ENCODE results near the gene DPF3. TPM values are rescaled to one million over a fixed set of nuclear protein-coding genes. Genes with fewer than 3 reads are reported as not detected.

The DPF3 gene
- total and polyA plus RNA-seq, 2 donors (not counting 1 experiment from before 2014, with no cell fraction given) = 3.4 to 10.2 TPM

DNA sequence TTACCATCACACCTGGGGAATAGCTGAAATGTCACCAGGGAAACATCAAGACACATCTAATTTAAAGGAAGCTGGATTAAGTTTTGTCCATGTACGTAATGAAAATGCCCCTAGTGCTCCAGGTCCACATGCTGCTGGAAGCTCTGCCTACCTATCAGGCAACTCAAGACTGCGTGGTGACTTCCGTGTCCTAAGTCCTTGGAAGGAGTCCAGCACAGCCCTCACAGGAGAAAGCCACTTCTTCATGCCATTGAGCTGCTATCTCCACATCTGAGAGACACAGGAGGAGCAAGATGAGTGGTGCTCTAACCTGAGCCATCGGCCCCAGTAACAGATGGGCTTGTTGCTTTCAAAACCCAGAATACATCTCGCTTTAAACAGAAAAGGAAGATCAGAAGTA is 316.4 kb downstream of the DPF3 start:
- Mint-ChIP-seq H3K4me3 (no peak overlapping the region), H3K4me1 (peaks cover 8% of the 10 kb centered on the region), H3K27me3 (no peaks in the 10 kb centered on the region), H3K9me3 (ENCODE audit: insufficient read depth) (no peaks in the 10 kb centered on the region), H3K27ac (no peak overlapping the region)
- no peaks in the 10 kb centered on the region for H3K79me2 ChIP-seq (ENCODE audit: control insufficient read depth, insufficient read depth, low read length)
- H3K27me3 ChIP-seq (replicated peaks in 1 of 4; ENCODE audit: control extremely low read depth in 1 of 4, control insufficient read depth in 3 of 4, insufficient read depth in 4 of 4, low read length in 3 of 4) = no peaks in the 10 kb centered on the region
- H3K9me3 ChIP-seq (ENCODE audit: control extremely low read depth in 1 of 3, control insufficient read depth in 2 of 3, insufficient read depth in 1 of 3, low read length in 2 of 3) = no peaks in the 10 kb centered on the region
- H2AFZ ChIP-seq (ENCODE audit: insufficient read depth, low read depth, low read length, poor library complexity, severe bottlenecking) = no peak overlapping the region
- H3K4me3 ChIP-seq (ENCODE audit: control extremely low read depth in 1 of 5, extremely low read depth in 1 of 5, insufficient read depth in 1 of 5, low read depth in 2 of 5, low read length in 4 of 5) = no peak overlapping the region
- TF ChIP-seq, protein P1, sequence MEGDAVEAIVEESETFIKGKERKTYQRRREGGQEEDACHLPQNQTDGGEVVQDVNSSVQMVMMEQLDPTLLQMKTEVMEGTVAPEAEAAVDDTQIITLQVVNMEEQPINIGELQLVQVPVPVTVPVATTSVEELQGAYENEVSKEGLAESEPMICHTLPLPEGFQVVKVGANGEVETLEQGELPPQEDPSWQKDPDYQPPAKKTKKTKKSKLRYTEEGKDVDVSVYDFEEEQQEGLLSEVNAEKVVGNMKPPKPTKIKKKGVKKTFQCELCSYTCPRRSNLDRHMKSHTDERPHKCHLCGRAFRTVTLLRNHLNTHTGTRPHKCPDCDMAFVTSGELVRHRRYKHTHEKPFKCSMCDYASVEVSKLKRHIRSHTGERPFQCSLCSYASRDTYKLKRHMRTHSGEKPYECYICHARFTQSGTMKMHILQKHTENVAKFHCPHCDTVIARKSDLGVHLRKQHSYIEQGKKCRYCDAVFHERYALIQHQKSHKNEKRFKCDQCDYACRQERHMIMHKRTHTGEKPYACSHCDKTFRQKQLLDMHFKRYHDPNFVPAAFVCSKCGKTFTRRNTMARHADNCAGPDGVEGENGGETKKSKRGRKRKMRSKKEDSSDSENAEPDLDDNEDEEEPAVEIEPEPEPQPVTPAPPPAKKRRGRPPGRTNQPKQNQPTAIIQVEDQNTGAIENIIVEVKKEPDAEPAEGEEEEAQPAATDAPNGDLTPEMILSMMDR (IDR thresholded peaks at IDR 0.05) = no peak
- no peak for TF ChIP-seq EZH2 (IDR thresholded peaks at IDR 0.05; ENCODE audit: borderline replicate concordance, insufficient read depth, low read depth, low read length, poor library complexity, severe bottlenecking)
- no peak overlapping the region for H3K4me2 ChIP-seq (replicated peaks; ENCODE audit: low read depth, low read length, poor library complexity, severe bottlenecking)
- no peaks in the 10 kb centered on the region for H4K20me1 ChIP-seq (ENCODE audit: control insufficient read depth, insufficient read depth, low read length, poor library complexity, severe bottlenecking)
- DNase-seq = no peak
- POLR2A ChIA-PET = no interaction called here
- H3K9ac ChIP-seq (ENCODE audit: low read length) = no peak overlapping the region
- no peaks in the 10 kb centered on the region for H3K36me3 ChIP-seq (replicated peaks in 1 of 2; ENCODE audit: control extremely low read depth in 1 of 2, control insufficient read depth in 1 of 2, extremely low read depth in 1 of 2, insufficient read depth in 2 of 2, low read length in 1 of 2)
- no peak overlapping the region for H3K27ac ChIP-seq (ENCODE audit: low read length in 2 of 2)
- H3K4me1 ChIP-seq (ENCODE audit: control insufficient read depth in 2 of 2, insufficient read depth in 2 of 2, low read length in 2 of 2) = no peaks in the 10 kb centered on the region
- ATAC-seq (ENCODE audit: low read depth) = no peak
- CTCF ChIA-PET = no interaction called here
- intact Hi-C loops (cut with micrococcal nuclease) = no loop called here
- 61% methylated on average over 5 of the region's 5 CpGs for WGBS (ENCODE audit: insufficient coverage)

DNA sequence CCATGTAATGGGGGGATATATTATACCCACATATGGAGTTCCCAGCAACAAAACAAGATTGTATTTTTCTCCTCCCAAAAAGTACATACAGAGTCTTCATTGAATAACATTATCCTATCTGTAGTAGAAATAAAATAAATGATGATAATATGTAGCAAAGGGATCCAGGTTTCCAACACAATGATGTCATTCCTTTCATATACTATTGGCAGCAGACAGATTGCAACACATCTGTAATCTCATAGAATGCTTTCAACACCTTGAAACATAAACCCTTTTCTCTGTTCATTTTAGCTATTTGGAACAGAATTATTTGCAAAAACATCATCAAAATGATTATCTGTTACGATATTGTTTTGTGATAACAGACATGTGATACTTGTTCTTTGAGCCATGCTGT is 317.6 kb downstream of the DPF3 start:
- H3K27ac ChIP-seq (ENCODE audit: low read length in 2 of 2) = no peak overlapping the region
- WGBS (ENCODE audit: insufficient coverage) = no CpG with 5 or more reads among the region's 1 CpG
- TF ChIP-seq EZH2 (IDR thresholded peaks at IDR 0.05; ENCODE audit: borderline replicate concordance, insufficient read depth, low read depth, low read length, poor library complexity, severe bottlenecking) = no peak
- TF ChIP-seq, protein P1 (IDR thresholded peaks at IDR 0.05) = no peak
- intact Hi-C loops (cut with micrococcal nuclease) = no loop called here
- H3K4me3 ChIP-seq (ENCODE audit: control extremely low read depth in 1 of 5, extremely low read depth in 1 of 5, insufficient read depth in 1 of 5, low read depth in 2 of 5, low read length in 4 of 5) = no peak overlapping the region
- H2AFZ ChIP-seq (ENCODE audit: insufficient read depth, low read depth, low read length, poor library complexity, severe bottlenecking) = no peak overlapping the region
- H3K9ac ChIP-seq (ENCODE audit: low read length) = no peak overlapping the region
- Mint-ChIP-seq H3K4me3 (no peak overlapping the region), H3K27ac (no peak overlapping the region), H3K9me3 (ENCODE audit: insufficient read depth) (no peaks in the 10 kb centered on the region), H3K27me3 (no peaks in the 10 kb centered on the region), H3K4me1 (peaks cover 8% of the 10 kb centered on the region)
- no peaks in the 10 kb centered on the region for H4K20me1 ChIP-seq (ENCODE audit: control insufficient read depth, insufficient read depth, low read length, poor library complexity, severe bottlenecking)
- CTCF ChIA-PET = no interaction called here
- POLR2A ChIA-PET = no interaction called here
- ATAC-seq (ENCODE audit: low read depth) (no peak), DNase-seq (no peak)
- peaks cover 0 to 2% (median 0%) of the 10 kb centered on the region in 3 donors for H3K9me3 ChIP-seq (ENCODE audit: control extremely low read depth in 1 of 3, control insufficient read depth in 2 of 3, insufficient read depth in 1 of 3, low read length in 2 of 3)
- H3K27me3 ChIP-seq (replicated peaks in 1 of 4; ENCODE audit: control extremely low read depth in 1 of 4, control insufficient read depth in 3 of 4, insufficient read depth in 4 of 4, low read length in 3 of 4) = no peaks in the 10 kb centered on the region
- no peaks in the 10 kb centered on the region for H3K4me1 ChIP-seq (ENCODE audit: control insufficient read depth in 2 of 2, insufficient read depth in 2 of 2, low read length in 2 of 2)
- H3K79me2 ChIP-seq (ENCODE audit: control insufficient read depth, insufficient read depth, low read length) = no peaks in the 10 kb centered on the region
- H3K4me2 ChIP-seq (replicated peaks; ENCODE audit: low read depth, low read length, poor library complexity, severe bottlenecking) = no peak overlapping the region
- no peaks in the 10 kb centered on the region for H3K36me3 ChIP-seq (replicated peaks in 1 of 2; ENCODE audit: control extremely low read depth in 1 of 2, control insufficient read depth in 1 of 2, extremely low read depth in 1 of 2, insufficient read depth in 2 of 2, low read length in 1 of 2)

Data from B cell (primary cell).